ENCODE results near the gene UEVLD. TPM values are rescaled to one million over a fixed set of nuclear protein-coding genes. Genes with fewer than 3 reads are reported as not detected.

Gene UEVLD
- total RNA-seq, 4 donors from 2014 or later, result 15.4 to 33.2 (median 21.1) TPM

DNA sequence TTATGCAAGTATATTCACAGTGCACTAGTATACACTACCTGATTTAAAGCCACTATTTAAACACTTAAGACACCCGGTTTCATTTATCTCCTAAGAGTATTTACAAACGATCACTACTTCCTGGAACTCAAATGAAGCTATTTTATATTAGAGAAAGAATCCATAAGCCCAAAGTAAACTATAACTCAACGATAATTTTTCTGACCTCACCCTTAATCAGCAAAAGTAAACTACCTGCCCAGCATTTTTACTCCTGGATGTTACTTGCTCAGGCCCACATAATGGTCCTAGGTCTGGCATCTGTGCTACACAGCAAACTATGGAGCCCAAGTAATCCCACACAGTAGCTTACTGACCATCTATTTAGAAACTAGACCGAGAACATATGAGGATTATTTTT, 95.2 kb downstream of the UEVLD start:
- no peak for TF ChIP-seq POLR2A (IDR thresholded peaks at IDR 0.05)
- TF ChIP-seq, protein P1, sequence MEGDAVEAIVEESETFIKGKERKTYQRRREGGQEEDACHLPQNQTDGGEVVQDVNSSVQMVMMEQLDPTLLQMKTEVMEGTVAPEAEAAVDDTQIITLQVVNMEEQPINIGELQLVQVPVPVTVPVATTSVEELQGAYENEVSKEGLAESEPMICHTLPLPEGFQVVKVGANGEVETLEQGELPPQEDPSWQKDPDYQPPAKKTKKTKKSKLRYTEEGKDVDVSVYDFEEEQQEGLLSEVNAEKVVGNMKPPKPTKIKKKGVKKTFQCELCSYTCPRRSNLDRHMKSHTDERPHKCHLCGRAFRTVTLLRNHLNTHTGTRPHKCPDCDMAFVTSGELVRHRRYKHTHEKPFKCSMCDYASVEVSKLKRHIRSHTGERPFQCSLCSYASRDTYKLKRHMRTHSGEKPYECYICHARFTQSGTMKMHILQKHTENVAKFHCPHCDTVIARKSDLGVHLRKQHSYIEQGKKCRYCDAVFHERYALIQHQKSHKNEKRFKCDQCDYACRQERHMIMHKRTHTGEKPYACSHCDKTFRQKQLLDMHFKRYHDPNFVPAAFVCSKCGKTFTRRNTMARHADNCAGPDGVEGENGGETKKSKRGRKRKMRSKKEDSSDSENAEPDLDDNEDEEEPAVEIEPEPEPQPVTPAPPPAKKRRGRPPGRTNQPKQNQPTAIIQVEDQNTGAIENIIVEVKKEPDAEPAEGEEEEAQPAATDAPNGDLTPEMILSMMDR (IDR thresholded peaks at IDR 0.05), result no peak
- H3K27me3 ChIP-seq, result no peaks in the 10 kb centered on the region
- H3K27ac ChIP-seq, result peak overlapping the region in 1 of 4 donors; percentile 38
- H3K4me1 ChIP-seq, result peaks cover 0 to 20% (median 0%) of the 10 kb centered on the region in 3 donors
- H3K9me3 ChIP-seq, result no peaks in the 10 kb centered on the region
- intact Hi-C loops (cut with DNase I), result no loop called here
- no peak for DNase-seq
- 68 to 70% methylated on average over 4 of the region's 4 CpGs for WGBS, 2 donors
- H3K4me3 ChIP-seq, result no peak overlapping the region
- peaks cover 0 to 92% (median 11%) of the 10 kb centered on the region in 3 donors for H3K36me3 ChIP-seq

DNA sequence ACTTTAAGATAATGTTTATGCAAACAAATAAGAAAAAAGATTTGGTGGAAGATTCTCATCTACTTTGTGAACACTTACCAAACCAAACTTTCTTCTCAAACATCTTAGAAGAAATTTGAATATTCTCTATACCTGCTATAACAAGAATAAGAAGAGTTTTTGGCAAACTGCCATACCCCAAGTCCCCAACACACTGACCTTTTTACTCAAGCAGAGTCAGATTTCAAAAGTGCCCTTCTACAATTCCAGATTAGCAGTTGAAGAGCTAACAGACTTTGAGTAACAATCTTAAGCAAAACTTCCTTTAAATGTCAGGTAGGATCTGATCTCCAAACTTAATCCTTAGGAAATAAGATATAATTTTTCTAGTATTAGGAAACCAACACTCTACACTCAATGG, 95.6 kb downstream of the UEVLD start:
- no peak overlapping the region for H3K4me3 ChIP-seq
- intact Hi-C loops (cut with DNase I), result no loop called here
- DNase-seq, result no peak
- no peaks in the 10 kb centered on the region for H3K9me3 ChIP-seq
- H3K4me1 ChIP-seq, result peaks cover 0 to 20% (median 0%) of the 10 kb centered on the region in 3 donors
- H3K27ac ChIP-seq, result peak overlapping the region in 1 of 4 donors; percentile 38
- H3K27me3 ChIP-seq, result no peaks in the 10 kb centered on the region
- no peak for TF ChIP-seq POLR2A (IDR thresholded peaks at IDR 0.05)
- TF ChIP-seq, protein P1 (IDR thresholded peaks at IDR 0.05), result no peak
- peaks cover 0 to 91% (median 11%) of the 10 kb centered on the region in 3 donors for H3K36me3 ChIP-seq

DNA sequence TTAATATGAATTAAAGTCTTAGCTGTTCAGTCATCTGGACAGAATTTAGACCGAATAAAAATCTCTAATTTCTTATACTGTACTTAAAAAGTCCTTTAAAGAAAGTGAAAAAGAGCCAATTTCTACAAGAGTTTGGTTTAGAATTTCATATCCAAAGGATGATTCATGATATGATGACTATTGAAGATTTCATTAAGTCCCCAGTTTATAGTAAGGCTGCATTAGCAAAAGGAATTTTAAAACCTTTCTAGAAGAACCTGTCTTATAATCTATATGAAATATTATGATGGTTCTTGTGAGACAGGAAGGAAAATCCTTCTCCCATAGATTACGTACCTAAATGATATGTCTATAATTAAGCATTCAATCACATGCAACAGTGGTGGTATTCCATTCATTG, 96.6 kb downstream of the UEVLD start:
- 82 to 92% methylated on average over 2 of the region's 2 CpGs for WGBS, 2 donors
- intact Hi-C loops (cut with DNase I), result no loop called here
- peaks cover 0 to 20% (median 0%) of the 10 kb centered on the region in 3 donors for H3K4me1 ChIP-seq
- DNase-seq, result no peak
- H3K27me3 ChIP-seq, result no peaks in the 10 kb centered on the region
- H3K4me3 ChIP-seq, result no peak overlapping the region
- TF ChIP-seq POLR2A (IDR thresholded peaks at IDR 0.05), result no peak
- TF ChIP-seq, protein P1 (IDR thresholded peaks at IDR 0.05), result no peak
- H3K27ac ChIP-seq, result no peak overlapping the region
- no peaks in the 10 kb centered on the region for H3K9me3 ChIP-seq
- H3K36me3 ChIP-seq, result peaks cover 0 to 91% (median 11%) of the 10 kb centered on the region in 3 donors

DNA sequence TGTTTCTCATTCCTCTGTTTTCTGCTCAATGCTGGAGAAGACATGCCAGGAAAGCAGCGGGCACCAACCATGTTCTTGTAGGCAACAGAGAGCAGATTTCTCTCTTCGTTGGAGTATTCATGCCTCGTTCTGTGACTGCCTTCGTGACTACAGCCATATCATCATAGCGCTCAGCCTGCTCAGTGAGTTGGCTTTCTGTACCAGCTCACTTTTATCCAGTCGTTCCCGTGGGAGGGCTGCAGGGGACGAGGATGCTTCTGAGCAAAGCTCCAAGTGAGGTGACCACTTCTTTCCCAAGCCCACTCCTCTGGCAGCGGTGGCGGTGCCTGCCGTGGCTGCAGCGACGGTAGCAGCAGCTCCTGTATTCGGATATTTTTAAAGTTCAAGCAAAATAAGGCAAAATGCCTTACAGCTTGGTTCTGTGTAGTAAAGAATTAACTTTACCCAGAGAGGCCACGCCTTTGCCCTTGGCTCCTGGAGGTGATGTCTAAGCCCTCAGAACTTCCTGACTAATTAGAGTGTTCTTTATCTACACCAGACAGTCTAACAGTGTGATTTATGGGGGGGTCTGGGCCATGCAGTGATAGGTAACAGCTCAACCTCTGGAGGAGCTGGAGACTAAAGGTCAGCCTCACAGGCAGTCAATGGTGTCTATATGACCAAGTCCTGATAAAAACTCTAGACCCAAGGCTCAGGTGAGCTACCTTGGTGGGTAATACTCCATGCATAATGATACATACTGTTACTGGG, 97.6 kb downstream of the UEVLD start:
- Histone ChIP-seq H3K27ac (peak overlapping the region in 1 of 4 donors; percentile 14), H3K4me3 (no peak overlapping the region), H3K36me3 (peaks cover 0 to 85% (median 11%) of the 10 kb centered on the region in 3 donors), H3K9me3 (no peaks in the 10 kb centered on the region), H3K27me3 (no peaks in the 10 kb centered on the region), H3K4me1 (peaks cover 0 to 20% (median 0%) of the 10 kb centered on the region in 3 donors)
- intact Hi-C loops (cut with DNase I), result no loop called here
- no peak for DNase-seq
- TF ChIP-seq, protein P1 (IDR thresholded peaks at IDR 0.05), result no peak
- TF ChIP-seq POLR2A (IDR thresholded peaks at IDR 0.05), result no peak
- 94 to 95% methylated on average over 11 to 15 of the region's 15 CpGs for WGBS, 2 donors

DNA sequence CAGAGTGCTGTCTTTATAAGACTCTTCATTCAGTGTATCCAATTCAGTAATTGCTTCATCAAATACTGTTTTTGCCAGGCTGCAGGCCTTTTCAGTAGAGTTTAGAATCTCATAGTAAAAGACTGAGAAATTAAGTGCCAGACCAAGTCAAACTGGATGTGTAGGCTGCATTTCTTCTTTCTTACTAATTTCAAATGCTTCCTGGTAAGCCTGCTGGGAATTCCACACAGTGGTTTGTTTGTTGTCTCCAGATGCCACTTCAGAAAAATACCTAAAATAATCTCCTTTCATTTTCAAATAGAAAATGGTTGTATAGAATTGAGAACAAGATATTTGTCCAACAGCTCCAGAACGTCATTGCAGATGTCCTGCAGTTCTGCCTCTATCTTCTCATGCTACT, 98.2 kb downstream of the UEVLD start:
- DNase-seq, result no peak
- no peaks in the 10 kb centered on the region for H3K27me3 ChIP-seq

More for the DNA sequence above, 98.2 kb downstream of the UEVLD start:
- TF ChIP-seq, protein P1 (IDR thresholded peaks at IDR 0.05), result no peak
- no peak for TF ChIP-seq POLR2A (IDR thresholded peaks at IDR 0.05)
- intact Hi-C loops (cut with DNase I), result no loop called here
- Histone ChIP-seq H3K9me3 (no peaks in the 10 kb centered on the region), H3K4me1 (peaks cover 0 to 20% (median 0%) of the 10 kb centered on the region in 3 donors), H3K36me3 (peaks cover 0 to 85% (median 11%) of the 10 kb centered on the region in 3 donors), H3K4me3 (no peak overlapping the region), H3K27ac (peak overlapping the region in 2 of 4 donors; percentile 14 to 21)
- 93 to 94% methylated on average over 1 of the region's 1 CpG for WGBS, 2 donors

Measured in esophagus squamous epithelium (tissue), 5 donors.